CD14-positive monocyte (primary cell): Measurements from ENCODE around the gene ZNF432. TPM values are rescaled to one million over a fixed set of nuclear protein-coding genes. Genes with fewer than 3 reads are reported as not detected.
"Not testable (repeated sequence)": the region's sequence is repeated elsewhere in the genome, so short reads cannot be mapped to it uniquely, and the experiment has no call there.

Experiments used
- DNase-seq, 3 donors: peaks; one replicate each; pipeline ENCODE4 v3.0.0-alpha.2; 2011 to 2022
- H2AFZ ChIP-seq: 2 replicates; pipeline ENCODE4 v1.6.0; 2012; ENCODE audit warnings: mild to moderate bottlenecking, low read depth, low read length, inconsistent platforms; ENCODE audit not compliant: insufficient read depth, poor library complexity, severe bottlenecking
- H3K27ac ChIP-seq, 2 donors: 1 replicate in 1 of 2; 2 replicates in 1 of 2; pipeline ENCODE4 v1.5.1; 2012 to 2013; ENCODE audit warnings: low read length in 2 of 2, control low read depth in 1 of 2, inconsistent platforms in 1 of 2, low read depth in 1 of 2, mild to moderate bottlenecking in 1 of 2
- H3K27me3 ChIP-seq, 2 donors: one replicate each; pipeline versions ENCODE4 v1.6.0 to v1.6.1; 2011 to 2013; ENCODE audit warnings: low read length in 2 of 2; ENCODE audit not compliant: control insufficient read depth in 2 of 2, insufficient read depth in 2 of 2
- H3K36me3 ChIP-seq, 2 donors: replicated peaks in 1 of 2; 1 replicate in 1 of 2; 2 replicates in 1 of 2; pipeline versions ENCODE4 v1.5.1 to v1.6.1; 2012 to 2013; ENCODE audit warnings: low read length in 2 of 2, control low read depth in 1 of 2, inconsistent platforms in 1 of 2, mild to moderate bottlenecking in 1 of 2; ENCODE audit not compliant: insufficient read depth in 2 of 2, control insufficient read depth in 1 of 2
- H3K4me1 ChIP-seq, 2 donors: 1 replicate in 1 of 2; 2 replicates in 1 of 2; pipeline versions ENCODE4 v1.5.1 to v1.6.1; 2012 to 2013; ENCODE audit warnings: low read length in 2 of 2, control low read depth in 1 of 2, inconsistent platforms in 1 of 2, mild to moderate bottlenecking in 1 of 2, moderate library complexity in 1 of 2; ENCODE audit not compliant: insufficient read depth in 2 of 2, control insufficient read depth in 1 of 2
- H3K4me2 ChIP-seq: replicated peaks from 2 replicates; pipeline ENCODE3; 2012; ENCODE audit warnings: low read length, moderate library complexity, mild to moderate bottlenecking; ENCODE audit not compliant: poor library complexity, severe bottlenecking; ENCODE audit errors: extremely low read depth
- H3K4me3 ChIP-seq, 3 experiments: fragments of 200-600 bp in 1 of 3; sonication (generic) in 1 of 3; replicated peaks in 1 of 3; 1 replicate in 2 of 3; 2 replicates in 1 of 3; pipeline ENCODE4 v1.5.1; 2011 to 2013; ENCODE audit warnings: low read length in 3 of 3, mild to moderate bottlenecking in 3 of 3, control low read depth in 2 of 3, low read depth in 2 of 3, inconsistent platforms in 1 of 3, moderate library complexity in 1 of 3
- H3K79me2 ChIP-seq: 2 replicates; pipeline ENCODE4 v1.6.0; 2012; ENCODE audit warnings: mild to moderate bottlenecking, control low read depth, inconsistent platforms, low read length, moderate library complexity; ENCODE audit not compliant: insufficient read depth
- H3K9ac ChIP-seq: 2 replicates; pipeline ENCODE4 v1.6.0; 2017; ENCODE audit warnings: low read length, mild to moderate bottlenecking; ENCODE audit not compliant: insufficient read depth, poor library complexity, severe bottlenecking
- H3K9me3 ChIP-seq, 2 donors: replicated peaks in 1 of 2; 1 replicate in 1 of 2; 2 replicates in 1 of 2; pipeline versions ENCODE4 v1.5.1 to v1.6.1; 2012 to 2013; ENCODE audit warnings: low read length in 2 of 2, control low read depth in 1 of 2; ENCODE audit not compliant: control insufficient read depth in 1 of 2, insufficient read depth in 1 of 2
- H4K20me1 ChIP-seq: 2 replicates; pipeline ENCODE4 v1.6.0; 2012; ENCODE audit warnings: mild to moderate bottlenecking, low read length, control low read depth, moderate library complexity; ENCODE audit not compliant: insufficient read depth
- H3K27ac Mint-ChIP-seq, 7 donors: one replicate each; pipeline ENCODE4 v1.8.0; 2020; ENCODE audit warnings: mild to moderate bottlenecking in 7 of 7, mixed read lengths in 7 of 7, moderate library complexity in 6 of 7, inconsistent platforms in 2 of 7
- H3K27me3 Mint-ChIP-seq, 3 donors: one replicate each; pipeline ENCODE4 v1.8.0; 2021 to 2022; ENCODE audit warnings: low read depth in 3 of 3, mild to moderate bottlenecking in 3 of 3, mixed read lengths in 3 of 3, moderate library complexity in 3 of 3, inconsistent platforms in 1 of 3
- H3K36me3 Mint-ChIP-seq, 2 donors: one replicate each; pipeline ENCODE4 v1.8.0; 2020; ENCODE audit warnings: mixed read lengths in 2 of 2, inconsistent platforms in 1 of 2, mild to moderate bottlenecking in 1 of 2
- H3K4me1 Mint-ChIP-seq: one replicate; pipeline ENCODE4 v1.8.0; 2020; ENCODE audit warnings: mild to moderate bottlenecking, mixed read lengths
- H3K4me3 Mint-ChIP-seq, 2 donors: one replicate each; pipeline ENCODE4 v1.8.0; 2020; ENCODE audit warnings: mild to moderate bottlenecking in 2 of 2, mixed read lengths in 2 of 2, moderate library complexity in 1 of 2
- H3K9me3 Mint-ChIP-seq, 7 donors: one replicate each; pipeline ENCODE4 v1.8.0; 2020 to 2022; ENCODE audit warnings: mixed read lengths in 7 of 7, mild to moderate bottlenecking in 6 of 7, moderate library complexity in 6 of 7, inconsistent platforms in 2 of 7
- CTCF ChIP-seq: fragments of 200-600 bp; IDR thresholded peaks from one replicate; pipeline ENCODE4 v1.8.0; 2022; ENCODE audit warnings: antibody characterized with exemption, mild to moderate bottlenecking
- WGBS: methylation state at CpG from one replicate; pipeline ENCODE4 v1.1.5; 2013; ENCODE audit warnings: missing lambda C conversion rate; ENCODE audit not compliant: insufficient coverage; 5-methylcytosine and 5-hydroxymethylcytosine counted together
- intact Hi-C, 2 donors: fragments of 100-400 bp; cut with micrococcal nuclease; formaldehyde crosslinking; loops; one replicate each; pipeline versions ENCODE4 v1.15.0 to v1.15.1; 2023
- polyA plus RNA-seq, 3 donors: library from polyadenylated mRNA; depleted of rRNA in 1 of 3; unstranded in 2 of 3; stranded (reverse) in 1 of 3; fragments of 300-500 nt in 2 of 3; fragments of >200 nt in 1 of 3; fragmentation: Illumina TruSeq in 2 of 3; gene quantifications; 1 replicate in 2 of 3; 2 replicates in 1 of 3; pipeline ENCODE4 v1.2.3, GENCODE V29; 2012 to 2021

Gene ZNF432
- polyA plus RNA-seq, 3 donors: 1.1 to 3.0 (median 1.2) TPM

- not testable (repeated sequence) for H3K27me3 Mint-ChIP-seq, H3K9ac ChIP-seq, H3K27ac Mint-ChIP-seq, H3K4me3 Mint-ChIP-seq, H4K20me1 ChIP-seq, H3K79me2 ChIP-seq, H2AFZ ChIP-seq, H3K27me3 ChIP-seq, H3K4me3 ChIP-seq, DNase-seq, H3K27ac ChIP-seq, H3K4me2 ChIP-seq
- intact Hi-C loops: loop anchor here in 1 of 2 donors (10.0 kb wide), 1 partner anchor 170 kb away; the partner anchor contains the start of gene PPP2R1A
- H3K4me1 ChIP-seq: peaks cover 11 to 17% of the 10 kb centered on the region in 2 donors
- H3K9me3 ChIP-seq: peaks cover 56 to 74% of the 10 kb centered on the region in 2 donors
- peaks cover 20% of the 10 kb centered on the region for H3K4me1 Mint-ChIP-seq
- WGBS: 100% methylated on average over 3 of the region's 4 CpGs
- peaks cover 60 to 71% of the 10 kb centered on the region in 2 donors for H3K36me3 Mint-ChIP-seq
- H3K9me3 Mint-ChIP-seq: peaks cover 60 to 86% (median 80%) of the 10 kb centered on the region in 7 donors
- H3K36me3 ChIP-seq: peaks cover 36 to 66% of the 10 kb centered on the region in 2 donors
Measured at GRCh38 chr19:52024478-52024877, 24.2 kb downstream of the ZNF432 start.

DNA sequence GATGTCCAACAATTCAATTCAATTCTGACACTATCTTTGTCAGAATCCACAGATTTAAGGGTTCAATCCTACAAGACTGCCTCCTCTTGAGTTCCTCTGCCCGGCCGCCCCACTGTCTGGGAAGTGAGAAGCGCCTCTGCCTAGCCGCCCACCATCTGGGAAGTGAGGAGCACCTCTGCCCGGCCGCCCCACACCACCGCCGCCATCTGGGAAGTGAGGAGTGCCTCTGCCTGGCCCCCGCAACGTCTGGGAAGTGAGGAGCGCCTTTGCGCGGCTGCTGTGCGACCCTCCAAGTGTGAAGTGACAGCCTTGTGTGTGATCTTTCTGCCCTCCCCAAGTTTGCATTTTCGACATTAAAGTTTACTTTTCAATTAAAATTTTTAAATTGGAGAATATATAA is 26.4 kb downstream of the ZNF432 start:
- peaks cover 67 to 96% (median 92%) of the 10 kb centered on the region in 7 donors for H3K9me3 Mint-ChIP-seq
- peaks cover 69 to 95% of the 10 kb centered on the region in 2 donors for H3K9me3 ChIP-seq

More for the DNA sequence above, 26.4 kb downstream of the ZNF432 start:
- Mint-ChIP-seq H3K4me3 (no peak overlapping the region), H3K27me3 (no peaks in the 10 kb centered on the region), H3K4me1 (peaks cover 4% of the 10 kb centered on the region), H3K36me3 (peaks cover 82 to 94% of the 10 kb centered on the region in 2 donors), H3K27ac (no peak overlapping the region)
- Histone ChIP-seq H3K4me2 (no peak overlapping the region), H3K27me3 (no peaks in the 10 kb centered on the region), H3K4me1 (peaks cover under 1% of the 10 kb centered on the region in 2 donors), H3K79me2 (no peaks in the 10 kb centered on the region), H2AFZ (no peak overlapping the region), H3K9ac (no peak overlapping the region), H4K20me1 (no peaks in the 10 kb centered on the region), H3K4me3 (no peak overlapping the region), H3K27ac (no peak overlapping the region), H3K36me3 (peaks cover 55 to 88% of the 10 kb centered on the region in 2 donors)
- 98% methylated on average over 14 of the region's 15 CpGs for WGBS
- TF ChIP-seq CTCF: no peak
- intact Hi-C loops: loop anchor here in 1 of 2 donors (10.0 kb wide), 1 partner anchor 173 kb away; the partner anchor contains the start of gene PPP2R1A
- DNase-seq: no peak
